ENCODE data around the gene ARHGAP9.

GRCh38 chr12:57523706-57524614 is 44.3 kb upstream of the ARHGAP9 start:
- TF ChIP-seq, protein P1, sequence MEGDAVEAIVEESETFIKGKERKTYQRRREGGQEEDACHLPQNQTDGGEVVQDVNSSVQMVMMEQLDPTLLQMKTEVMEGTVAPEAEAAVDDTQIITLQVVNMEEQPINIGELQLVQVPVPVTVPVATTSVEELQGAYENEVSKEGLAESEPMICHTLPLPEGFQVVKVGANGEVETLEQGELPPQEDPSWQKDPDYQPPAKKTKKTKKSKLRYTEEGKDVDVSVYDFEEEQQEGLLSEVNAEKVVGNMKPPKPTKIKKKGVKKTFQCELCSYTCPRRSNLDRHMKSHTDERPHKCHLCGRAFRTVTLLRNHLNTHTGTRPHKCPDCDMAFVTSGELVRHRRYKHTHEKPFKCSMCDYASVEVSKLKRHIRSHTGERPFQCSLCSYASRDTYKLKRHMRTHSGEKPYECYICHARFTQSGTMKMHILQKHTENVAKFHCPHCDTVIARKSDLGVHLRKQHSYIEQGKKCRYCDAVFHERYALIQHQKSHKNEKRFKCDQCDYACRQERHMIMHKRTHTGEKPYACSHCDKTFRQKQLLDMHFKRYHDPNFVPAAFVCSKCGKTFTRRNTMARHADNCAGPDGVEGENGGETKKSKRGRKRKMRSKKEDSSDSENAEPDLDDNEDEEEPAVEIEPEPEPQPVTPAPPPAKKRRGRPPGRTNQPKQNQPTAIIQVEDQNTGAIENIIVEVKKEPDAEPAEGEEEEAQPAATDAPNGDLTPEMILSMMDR (IDR thresholded peaks at IDR 0.05) = no peak
- TF ChIP-seq POLR2A (IDR thresholded peaks at IDR 0.05) = no peak

All from stomach (tissue), 4 donors.